Cardiac fibroblast (primary cell): Measurements from ENCODE around the gene XPNPEP1.

Source experiments
- DNase-seq, 2 donors: peaks; one replicate each; pipeline versions ENCODE4 v3.0.0 to v3.0.0-alpha.2; 2010; ENCODE audit warnings: low read depth in 2 of 2
- H3K4me3 ChIP-seq, 2 donors: replicated peaks in 1 of 2; 1 replicate in 1 of 2; 2 replicates in 1 of 2; pipeline ENCODE4 v1.5.1; 2011; ENCODE audit warnings: low read depth in 2 of 2, low read length in 2 of 2, mild to moderate bottlenecking in 2 of 2, moderate library complexity in 1 of 2
- TF ChIP-seq, protein P1 (sequence below): IDR thresholded peaks from one replicate; pipeline ENCODE4 v1.5.1; 2011; ENCODE audit warnings: low read depth, mild to moderate bottlenecking, low read length, inconsistent platforms

XPNPEP1 gene

DNA sequence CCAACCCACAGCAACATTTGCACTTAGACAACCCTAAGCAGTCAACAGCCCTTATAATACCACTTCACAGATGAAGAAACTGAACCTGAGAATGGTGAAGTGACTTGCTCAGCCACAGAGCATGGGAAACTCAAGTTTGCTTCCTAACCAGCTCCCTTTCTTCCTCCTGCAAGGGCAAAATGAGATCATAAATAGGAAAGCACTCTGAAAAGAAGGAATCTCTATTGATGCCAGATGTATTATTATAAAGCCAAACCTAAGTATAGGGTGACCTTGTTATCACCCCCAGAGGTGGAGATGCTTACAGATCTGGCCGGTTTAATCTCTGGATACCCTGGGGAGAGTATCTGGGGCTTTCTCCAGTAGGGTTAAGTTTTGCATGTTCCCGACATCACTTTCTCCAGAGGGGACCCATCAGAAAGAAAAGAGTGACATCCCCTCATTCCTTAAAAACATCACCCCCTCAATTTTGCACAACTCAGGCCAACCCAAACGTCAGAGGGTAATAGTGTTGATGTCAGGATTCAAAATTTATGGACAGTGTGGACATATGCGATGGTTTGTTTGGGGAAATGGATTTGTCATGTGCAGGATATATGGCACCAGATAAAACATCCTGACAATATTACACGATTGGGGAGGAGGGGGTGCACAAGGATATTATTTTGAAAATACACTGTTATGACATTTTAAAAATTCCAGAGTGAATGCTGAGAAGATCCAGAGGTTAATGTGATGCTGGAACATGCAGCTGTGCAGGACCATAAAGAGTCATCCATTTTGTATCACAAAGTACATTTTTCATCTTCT lies 24.0 kb upstream of the XPNPEP1 start:
- DNase-seq: no peak
- H3K4me3 ChIP-seq: no peak overlapping the region
- TF ChIP-seq, protein P1, sequence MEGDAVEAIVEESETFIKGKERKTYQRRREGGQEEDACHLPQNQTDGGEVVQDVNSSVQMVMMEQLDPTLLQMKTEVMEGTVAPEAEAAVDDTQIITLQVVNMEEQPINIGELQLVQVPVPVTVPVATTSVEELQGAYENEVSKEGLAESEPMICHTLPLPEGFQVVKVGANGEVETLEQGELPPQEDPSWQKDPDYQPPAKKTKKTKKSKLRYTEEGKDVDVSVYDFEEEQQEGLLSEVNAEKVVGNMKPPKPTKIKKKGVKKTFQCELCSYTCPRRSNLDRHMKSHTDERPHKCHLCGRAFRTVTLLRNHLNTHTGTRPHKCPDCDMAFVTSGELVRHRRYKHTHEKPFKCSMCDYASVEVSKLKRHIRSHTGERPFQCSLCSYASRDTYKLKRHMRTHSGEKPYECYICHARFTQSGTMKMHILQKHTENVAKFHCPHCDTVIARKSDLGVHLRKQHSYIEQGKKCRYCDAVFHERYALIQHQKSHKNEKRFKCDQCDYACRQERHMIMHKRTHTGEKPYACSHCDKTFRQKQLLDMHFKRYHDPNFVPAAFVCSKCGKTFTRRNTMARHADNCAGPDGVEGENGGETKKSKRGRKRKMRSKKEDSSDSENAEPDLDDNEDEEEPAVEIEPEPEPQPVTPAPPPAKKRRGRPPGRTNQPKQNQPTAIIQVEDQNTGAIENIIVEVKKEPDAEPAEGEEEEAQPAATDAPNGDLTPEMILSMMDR: no peak

DNA sequence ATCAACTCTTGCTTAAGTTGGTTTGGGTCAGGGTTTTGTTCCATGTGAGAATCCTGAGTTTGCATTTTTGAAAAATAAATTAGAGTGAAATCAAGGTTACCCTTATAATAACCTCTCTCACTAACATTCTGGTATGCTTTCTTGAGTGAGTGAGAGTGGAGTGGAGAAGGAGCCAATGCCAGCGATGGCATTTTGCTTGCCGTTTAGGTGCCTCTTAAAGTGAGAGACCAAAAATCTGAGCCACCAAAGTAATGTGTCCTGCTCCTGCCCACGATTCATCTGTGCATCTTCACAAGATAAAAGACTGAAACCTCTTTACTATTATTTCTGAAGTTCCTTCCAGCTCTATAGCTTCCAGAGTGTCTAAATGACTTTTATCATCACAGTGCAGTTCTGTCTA lies 23.4 kb upstream of the XPNPEP1 start:
- no peak for DNase-seq
- no peak overlapping the region for H3K4me3 ChIP-seq
- TF ChIP-seq, protein P1: no peak

DNA sequence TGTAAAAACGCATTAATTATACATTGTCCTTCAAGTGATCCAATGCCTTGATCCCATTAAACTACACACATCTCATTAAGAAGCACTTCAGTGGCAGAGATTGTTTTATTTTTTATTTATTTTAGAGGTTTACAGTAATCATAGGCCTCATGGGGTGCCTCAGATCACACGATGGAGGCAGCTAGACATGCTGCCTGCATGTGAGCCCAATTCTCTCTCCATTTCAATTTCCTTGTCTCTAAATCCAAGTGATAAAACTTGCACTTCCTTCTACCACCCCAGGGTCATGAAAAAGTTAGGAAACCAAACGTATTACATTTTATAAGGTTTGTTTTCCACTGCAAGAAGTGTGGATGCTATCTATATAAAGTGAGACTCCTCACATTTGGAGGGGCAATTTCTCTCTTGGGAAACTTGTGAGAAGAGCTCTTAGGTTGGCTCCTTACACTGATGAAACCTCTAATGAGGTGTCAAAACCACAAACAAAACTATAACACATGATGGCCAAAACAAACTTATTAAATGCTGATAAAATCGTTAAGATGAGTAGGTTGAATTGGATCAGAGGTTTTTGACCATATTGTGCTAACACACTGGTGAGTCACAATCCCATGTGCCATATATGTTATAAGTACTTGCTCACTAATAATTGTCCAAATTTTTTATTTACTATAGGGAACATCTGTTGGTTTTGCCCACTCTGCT lies 22.3 kb upstream of the XPNPEP1 start:
- TF ChIP-seq, protein P1: no peak
- DNase-seq: no peak

DNA sequence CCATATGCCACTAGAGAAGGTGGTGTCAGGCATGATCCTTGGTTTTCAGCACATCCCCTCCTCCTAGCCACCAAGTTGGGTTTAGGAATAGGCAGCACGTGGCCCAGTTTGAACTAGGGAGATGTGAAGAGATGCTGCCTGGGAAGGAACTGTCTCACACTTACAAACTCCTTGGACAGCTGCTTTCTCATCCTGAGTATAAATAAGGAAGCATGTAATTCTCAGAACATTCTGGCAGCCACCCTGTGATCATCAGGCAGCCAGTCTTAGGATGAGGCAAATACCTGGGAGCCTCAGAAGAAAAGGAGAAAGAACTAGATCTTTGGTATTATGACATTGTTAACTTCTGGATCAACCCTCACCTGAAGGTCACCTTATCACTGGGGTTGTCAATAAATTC lies 21.3 kb upstream of the XPNPEP1 start:
- no peak overlapping the region for H3K4me3 ChIP-seq
- TF ChIP-seq, protein P1: no peak
- DNase-seq: no peak

More for the DNA sequence above, 22.3 kb upstream of the XPNPEP1 start:
- H3K4me3 ChIP-seq: no peak overlapping the region

DNA sequence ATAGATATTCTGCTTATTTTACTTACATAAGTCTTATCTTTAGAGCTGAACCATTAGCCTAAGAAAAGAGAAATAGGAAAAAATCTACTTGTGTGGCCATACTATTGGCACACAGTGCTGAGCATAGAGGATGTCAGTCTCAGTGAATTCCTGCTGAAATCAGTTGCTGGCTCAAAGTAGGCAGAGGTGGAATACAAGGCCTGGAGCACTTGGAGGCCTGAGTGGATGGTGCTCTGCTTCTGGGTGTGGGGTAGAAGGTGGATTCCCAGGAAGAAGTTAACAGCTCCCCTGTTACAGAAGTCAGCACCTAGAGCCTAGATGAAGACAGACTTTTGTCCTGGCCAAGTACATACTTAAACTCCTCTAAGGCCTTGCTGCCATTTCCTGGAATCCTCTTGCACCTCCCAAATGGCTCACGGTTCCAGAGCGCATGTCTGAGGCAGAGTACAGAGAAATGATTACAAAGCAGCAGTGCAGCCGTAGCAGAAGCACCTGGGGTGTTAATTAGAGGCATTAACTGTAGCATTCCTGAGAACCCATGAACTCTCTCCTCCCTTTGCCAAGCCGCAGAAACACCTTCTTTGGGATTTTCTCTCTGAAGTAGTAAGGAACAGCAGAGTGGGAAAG lies 18.0 kb upstream of the XPNPEP1 start:
- H3K4me3 ChIP-seq: no peak overlapping the region
- TF ChIP-seq, protein P1: no peak
- DNase-seq: peak in 1 of 2 donors; percentile 23

DNA sequence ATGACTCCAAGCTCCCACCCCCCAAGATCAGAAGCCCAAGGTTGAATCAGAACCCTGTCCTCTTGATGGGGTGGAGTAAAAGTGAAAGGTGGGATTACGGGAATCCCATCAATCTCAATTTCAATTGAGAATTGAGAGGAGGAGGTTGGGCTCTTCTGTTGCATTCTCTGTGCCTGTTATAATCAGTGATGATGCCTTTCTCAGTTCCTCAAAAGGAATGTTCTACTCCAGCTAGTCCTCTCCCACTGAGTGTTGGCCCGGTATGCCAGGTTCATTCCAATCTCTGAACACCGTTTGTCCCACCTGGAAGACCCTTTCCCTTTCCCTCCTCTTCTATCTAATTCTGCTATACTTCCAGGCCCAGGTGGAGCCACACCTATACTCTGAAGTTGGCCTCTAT lies 17.2 kb upstream of the XPNPEP1 start:
- H3K4me3 ChIP-seq: no peak overlapping the region
- TF ChIP-seq, protein P1: no peak
- no peak for DNase-seq
